ENCODE data around the gene CD7. TPM values are rescaled to one million over a fixed set of nuclear protein-coding genes. Genes with fewer than 3 reads are reported as not detected.

The CD7 gene
- polyA plus RNA-seq, 1 of the 3 experiments (the other 2 are of a cell fraction) = 0.07 TPM

GRCh38 chr17:82327757-82328140 is 10.3 kb upstream of the CD7 start:
- H3K36me3 ChIP-seq (replicated peaks in 1 of 2; ENCODE audit: control insufficient read depth in 1 of 2, insufficient read depth in 2 of 2, low read length in 1 of 2) = no peaks in the 10 kb centered on the region
- H3K9me2 ChIP-seq = no peaks in the 10 kb centered on the region
- no peaks in the 10 kb centered on the region for H4K20me1 ChIP-seq (ENCODE audit: insufficient read depth)
- DNase-seq = no peak
- H3K4me1 ChIP-seq (ENCODE audit: control insufficient read depth in 1 of 2, insufficient read depth in 2 of 2, low read depth in 1 of 2, low read length in 1 of 2) = peaks cover 13 to 34% of the 10 kb centered on the region in 2 experiments; a peak in 3 of 4 replicates
- no peak overlapping the region for H2AFZ ChIP-seq (ENCODE audit: low read depth)
- no peak overlapping the region for H3K9ac ChIP-seq
- CTCF ChIA-PET = interaction anchor here (1.2 to 9.9 kb wide), 3 partner anchors 14 to 92 kb away, joined by 4 to 184 read pairs (median 78); no protein-coding TSS in a partner anchor
- 91% methylated on average over 16 of the region's 16 CpGs for WGBS (ENCODE audit: low lambda C conversion rate)
- no peaks in the 10 kb centered on the region for H3K9me3 ChIP-seq
- POLR2A ChIA-PET = interaction anchor here (1.1 kb wide), 1 partner anchor 10 kb away, joined by 3 read pairs; the partner anchor contains the start of gene CD7
- no peaks in the 10 kb centered on the region for H3K79me2 ChIP-seq (ENCODE audit: insufficient read depth)
- H3K4me3 ChIP-seq (ENCODE audit: low read depth in 2 of 2, low read length in 1 of 2) = no peak overlapping the region
- no peak overlapping the region for H3K4me2 ChIP-seq
- no peak overlapping the region for H3K27ac ChIP-seq (ENCODE audit: low read depth in 2 of 2, low read length in 1 of 2)
- no peaks in the 10 kb centered on the region for H3F3A ChIP-seq (replicated peaks; ENCODE audit: insufficient read depth)
- TF ChIP-seq JUND (IDR thresholded peaks at IDR 0.05) = no peak
- no peak for TF ChIP-seq POLR2AphosphoS5 (IDR thresholded peaks at IDR 0.05; ENCODE audit: low read depth, low read length)
- TF ChIP-seq NFIC (IDR thresholded peaks at IDR 0.05; ENCODE audit: borderline replicate concordance) = no peak
- no peak for TF ChIP-seq MEF2A (IDR thresholded peaks at IDR 0.05; ENCODE audit: borderline replicate concordance, low read depth)
- no peak for TF ChIP-seq ELF1 (IDR thresholded peaks at IDR 0.05)
- no peak for TF ChIP-seq EZH2phosphoT487 (IDR thresholded peaks at IDR 0.05; ENCODE audit: borderline replicate concordance, low read depth)
- no peak for TF ChIP-seq RXRA (IDR thresholded peaks at IDR 0.05; ENCODE audit: borderline replicate concordance, low read depth)
- no peak for TF ChIP-seq RCOR1 (IDR thresholded peaks at IDR 0.05; ENCODE audit: low read length)
- no peak for TF ChIP-seq USF1 (IDR thresholded peaks at IDR 0.05; ENCODE audit: borderline replicate concordance, low read depth)
- TF ChIP-seq TCF12 (IDR thresholded peaks at IDR 0.05) = no peak
- no peak for TF ChIP-seq GATA2 (CRISPR knock-in tag; IDR thresholded peaks at IDR 0.05)
- TF ChIP-seq GABPA (IDR thresholded peaks at IDR 0.05; ENCODE audit: low read depth) = no peak
- TF ChIP-seq FOSL2 (IDR thresholded peaks at IDR 0.05; ENCODE audit: borderline replicate concordance, low read depth) = no peak
- no peak for TF ChIP-seq MXI1 (IDR thresholded peaks at IDR 0.05; ENCODE audit: low read depth, low read length)
- no peak for TF ChIP-seq MAX (IDR thresholded peaks at IDR 0.05; ENCODE audit: low read depth)
- no peaks in the 10 kb centered on the region; the same call in none of the 2 replicates for H3K27me3 ChIP-seq (ENCODE audit: insufficient read depth)

GRCh38 chr17:82327289-82327688 is 9.9 kb upstream of the CD7 start:
- POLR2A ChIA-PET = interaction anchor here (1.1 kb wide), 1 partner anchor 10 kb away, joined by 3 read pairs; the partner anchor contains the start of gene CD7
- no peak overlapping the region for H2AFZ ChIP-seq (ENCODE audit: low read depth)
- no peaks in the 10 kb centered on the region for H4K20me1 ChIP-seq (ENCODE audit: insufficient read depth)
- no peaks in the 10 kb centered on the region for H3F3A ChIP-seq (replicated peaks; ENCODE audit: insufficient read depth)
- H3K4me2 ChIP-seq = no peak overlapping the region
- H3K9me3 ChIP-seq = no peaks in the 10 kb centered on the region
- H3K79me2 ChIP-seq (ENCODE audit: insufficient read depth) = no peaks in the 10 kb centered on the region
- no peak for TF ChIP-seq TAF1 (IDR thresholded peaks at IDR 0.05; ENCODE audit: borderline replicate concordance, low read depth, low read length)
- no peak for TF ChIP-seq TEAD4 (IDR thresholded peaks at IDR 0.05; ENCODE audit: borderline replicate concordance, insufficient read depth)
- TF ChIP-seq YY1 (IDR thresholded peaks at IDR 0.05; ENCODE audit: low read depth) = no peak
- no peak for TF ChIP-seq GATA2 (CRISPR knock-in tag; IDR thresholded peaks at IDR 0.05)
- no peak for TF ChIP-seq SMC3 (IDR thresholded peaks at IDR 0.05; ENCODE audit: low read depth, low read length)
- no peak for TF ChIP-seq POLR2AphosphoS5 (IDR thresholded peaks at IDR 0.05; ENCODE audit: low read depth, low read length)
- TF ChIP-seq NRF1 (IDR thresholded peaks at IDR 0.05; ENCODE audit: low read depth, low read length) = no peak
- TF ChIP-seq RAD21 (IDR thresholded peaks at IDR 0.05; ENCODE audit: low read length) = no peak
- no peak for TF ChIP-seq RCOR1 (IDR thresholded peaks at IDR 0.05; ENCODE audit: low read length)
- no peak for TF ChIP-seq USF1 (IDR thresholded peaks at IDR 0.05; ENCODE audit: borderline replicate concordance, low read depth)
- no peak for TF ChIP-seq IRF3 (IDR thresholded peaks at IDR 0.05; ENCODE audit: low read depth, low read length)
- no peak for TF ChIP-seq JUND (IDR thresholded peaks at IDR 0.05)
- no peak for TF ChIP-seq ZBTB33 (IDR thresholded peaks at IDR 0.05; ENCODE audit: borderline replicate concordance, low read depth)
- H3K36me3 ChIP-seq (replicated peaks in 1 of 2; ENCODE audit: control insufficient read depth in 1 of 2, insufficient read depth in 2 of 2, low read length in 1 of 2) = no peaks in the 10 kb centered on the region
- 92% methylated on average over 12 of the region's 15 CpGs for WGBS (ENCODE audit: low lambda C conversion rate)
- H3K4me1 ChIP-seq (ENCODE audit: control insufficient read depth in 1 of 2, insufficient read depth in 2 of 2, low read depth in 1 of 2, low read length in 1 of 2) = peaks cover 9 to 29% of the 10 kb centered on the region in 2 experiments; a peak in 3 of 4 replicates
- H3K9me2 ChIP-seq = no peaks in the 10 kb centered on the region
- H3K27ac ChIP-seq (ENCODE audit: low read depth in 2 of 2, low read length in 1 of 2) = no peak overlapping the region
- no peak for DNase-seq
- peaks cover 2% of the 10 kb centered on the region for H3K27me3 ChIP-seq (ENCODE audit: insufficient read depth)
- H3K4me3 ChIP-seq (ENCODE audit: low read depth in 2 of 2, low read length in 1 of 2) = no peak overlapping the region
- CTCF ChIA-PET = interaction anchor here (9.5 to 9.9 kb wide), 2 partner anchors 25 to 91 kb away, joined by 78 to 184 read pairs; no protein-coding TSS in a partner anchor
- no peak overlapping the region for H3K9ac ChIP-seq

Data from SK-N-SH (cell line).